Breast epithelium (tissue), 3 donors: ENCODE results near the gene SLC6A19.

Experiments
- POLR2A ChIP-seq: fragments of 450-650 bp; IDR thresholded peaks from one replicate; pipeline ENCODE4 v1.6.1; 2016; ENCODE audit warnings: antibody characterized with exemption, mild to moderate bottlenecking, moderate library complexity
- TF ChIP-seq, protein P1 (sequence below), 3 donors: fragments of 450-650 bp; IDR thresholded peaks; one replicate each; pipeline ENCODE4 v1.5.1; 2016 to 2017; ENCODE audit warnings: antibody characterized with exemption in 3 of 3, mild to moderate bottlenecking in 3 of 3, moderate library complexity in 3 of 3

DNA sequence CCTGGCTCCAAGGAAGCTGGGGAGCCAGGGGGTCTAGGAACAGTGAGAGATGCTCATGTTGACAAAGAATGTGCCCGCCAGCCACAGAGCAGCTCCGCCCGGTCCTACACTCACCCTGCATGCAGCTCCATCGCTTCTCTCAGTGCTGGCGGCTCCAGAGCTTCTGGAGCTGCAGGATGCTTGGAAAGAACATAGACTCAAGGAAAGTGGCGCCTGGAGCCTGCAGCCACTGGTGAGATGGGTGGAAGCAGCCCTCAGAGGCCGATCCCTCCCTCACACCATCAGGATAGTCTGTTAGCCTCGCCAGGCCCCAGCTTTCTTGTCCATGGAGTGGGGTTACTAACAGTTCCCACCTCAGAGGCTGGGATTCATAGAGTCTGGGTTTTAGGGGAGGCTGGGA lies 26.4 kb upstream of the SLC6A19 start:
- TF ChIP-seq POLR2A, result no peak
- TF ChIP-seq, protein P1, sequence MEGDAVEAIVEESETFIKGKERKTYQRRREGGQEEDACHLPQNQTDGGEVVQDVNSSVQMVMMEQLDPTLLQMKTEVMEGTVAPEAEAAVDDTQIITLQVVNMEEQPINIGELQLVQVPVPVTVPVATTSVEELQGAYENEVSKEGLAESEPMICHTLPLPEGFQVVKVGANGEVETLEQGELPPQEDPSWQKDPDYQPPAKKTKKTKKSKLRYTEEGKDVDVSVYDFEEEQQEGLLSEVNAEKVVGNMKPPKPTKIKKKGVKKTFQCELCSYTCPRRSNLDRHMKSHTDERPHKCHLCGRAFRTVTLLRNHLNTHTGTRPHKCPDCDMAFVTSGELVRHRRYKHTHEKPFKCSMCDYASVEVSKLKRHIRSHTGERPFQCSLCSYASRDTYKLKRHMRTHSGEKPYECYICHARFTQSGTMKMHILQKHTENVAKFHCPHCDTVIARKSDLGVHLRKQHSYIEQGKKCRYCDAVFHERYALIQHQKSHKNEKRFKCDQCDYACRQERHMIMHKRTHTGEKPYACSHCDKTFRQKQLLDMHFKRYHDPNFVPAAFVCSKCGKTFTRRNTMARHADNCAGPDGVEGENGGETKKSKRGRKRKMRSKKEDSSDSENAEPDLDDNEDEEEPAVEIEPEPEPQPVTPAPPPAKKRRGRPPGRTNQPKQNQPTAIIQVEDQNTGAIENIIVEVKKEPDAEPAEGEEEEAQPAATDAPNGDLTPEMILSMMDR (IDR thresholded peaks at IDR 0.05), result no peak
